Activated T-cell treated with anti-CD3 and anti-CD28 coated beads, Interleukin-2, amount 50 U/mL, for 4 hours (primary cell): Measurements from ENCODE around the gene CCDC32. TPM values are rescaled to one million over a fixed set of nuclear protein-coding genes. Genes with fewer than 3 reads are reported as not detected.

Source experiments
- ATAC-seq, 2 donors: fragments of 200-7000 bp; cut with Tn5 transposase; one replicate each; pipeline ENCODE4 v1.10.0; 2021
- DNase-seq: peaks from one replicate; pipeline ENCODE4 v3.0.0-alpha.2; 2020
- H3K27me3 Mint-ChIP-seq: one replicate; pipeline ENCODE4 v1.8.0; 2021; ENCODE audit warnings: low read depth, mixed read lengths
- H3K36me3 Mint-ChIP-seq: one replicate; pipeline ENCODE4 v1.8.0; 2022; ENCODE audit warnings: mixed read lengths; ENCODE audit not compliant: insufficient read depth
- H3K4me1 Mint-ChIP-seq: one replicate; pipeline ENCODE4 v1.8.0; 2021; ENCODE audit warnings: low read depth, mixed read lengths
- H3K4me3 Mint-ChIP-seq: one replicate; pipeline ENCODE4 v1.8.0; 2021; ENCODE audit warnings: mild to moderate bottlenecking, moderate library complexity, mixed read lengths
- H3K9me3 Mint-ChIP-seq: one replicate; pipeline ENCODE4 v1.8.0; 2021; ENCODE audit warnings: mixed read lengths
- total RNA-seq, 3 donors: library from RNA; stranded (reverse); gene quantifications; one replicate each; pipeline ENCODE4 v1.2.1, GENCODE V29; 2021

The CCDC32 gene
- total RNA-seq, 3 donors from 2014 or later: 29.9 to 33.9 (median 31.0) TPM

- no peak overlapping the region for H3K4me3 Mint-ChIP-seq
- peaks cover 2% of the 10 kb centered on the region for H3K4me1 Mint-ChIP-seq
- H3K36me3 Mint-ChIP-seq: peaks cover 54% of the 10 kb centered on the region
- DNase-seq (no peak), ATAC-seq (no peak)
- no peaks in the 10 kb centered on the region for H3K9me3 Mint-ChIP-seq
- H3K27me3 Mint-ChIP-seq: no peaks in the 10 kb centered on the region
Measured at GRCh38 chr15:40550341-40551037, 14.4 kb downstream of the CCDC32 start.

- no peaks in the 10 kb centered on the region for H3K9me3 Mint-ChIP-seq
- ATAC-seq (no peak), DNase-seq (no peak)
- no peak overlapping the region for H3K4me3 Mint-ChIP-seq
- H3K4me1 Mint-ChIP-seq: peaks cover 2% of the 10 kb centered on the region
- H3K36me3 Mint-ChIP-seq: peaks cover 48% of the 10 kb centered on the region
- H3K27me3 Mint-ChIP-seq: no peaks in the 10 kb centered on the region
Measured at GRCh38 chr15:40549894-40550293, 14.9 kb downstream of the CCDC32 start.

- ATAC-seq: no peak
- no peak overlapping the region for H3K4me3 Mint-ChIP-seq
- DNase-seq: no peak
Measured at GRCh38 chr15:40548610-40549009, 16.2 kb downstream of the CCDC32 start.

GRCh38 chr15:40545457-40545856 lies 19.4 kb downstream of the CCDC32 start:
- no peaks in the 10 kb centered on the region for H3K27me3 Mint-ChIP-seq
- H3K36me3 Mint-ChIP-seq: peaks cover 29% of the 10 kb centered on the region
- peaks cover 3% of the 10 kb centered on the region for H3K4me1 Mint-ChIP-seq
- H3K4me3 Mint-ChIP-seq: no peak overlapping the region
- ATAC-seq (peak in 1 of 2 donors; percentile 28), DNase-seq (no peak)
- H3K9me3 Mint-ChIP-seq: no peaks in the 10 kb centered on the region

More at GRCh38 chr15:40548610-40549009, 16.2 kb downstream of the CCDC32 start:
- H3K27me3 Mint-ChIP-seq: no peaks in the 10 kb centered on the region
- peaks cover 5% of the 10 kb centered on the region for H3K4me1 Mint-ChIP-seq
- peaks cover 39% of the 10 kb centered on the region for H3K36me3 Mint-ChIP-seq
- H3K9me3 Mint-ChIP-seq: no peaks in the 10 kb centered on the region

- DNase-seq: no peak
- Mint-ChIP-seq H3K27me3 (no peaks in the 10 kb centered on the region), H3K9me3 (no peaks in the 10 kb centered on the region), H3K4me1 (peaks cover 3% of the 10 kb centered on the region), H3K4me3 (no peak overlapping the region), H3K36me3 (peaks cover 20% of the 10 kb centered on the region)
- ATAC-seq: no peak
Measured at GRCh38 chr15:40543631-40544294, 21.1 kb downstream of the CCDC32 start.

GRCh38 chr15:40543082-40543481 lies 21.8 kb downstream of the CCDC32 start:
- no peaks in the 10 kb centered on the region for H3K27me3 Mint-ChIP-seq
- ATAC-seq (no peak), DNase-seq (no peak)
- peaks cover 18% of the 10 kb centered on the region for H3K36me3 Mint-ChIP-seq
- H3K9me3 Mint-ChIP-seq: no peaks in the 10 kb centered on the region
- H3K4me1 Mint-ChIP-seq: peaks cover 3% of the 10 kb centered on the region
- H3K4me3 Mint-ChIP-seq: no peak overlapping the region

GRCh38 chr15:40538976-40539375 lies 25.9 kb downstream of the CCDC32 start:
- H3K4me3 Mint-ChIP-seq: no peak overlapping the region
- peaks cover 20% of the 10 kb centered on the region for H3K36me3 Mint-ChIP-seq
- H3K4me1 Mint-ChIP-seq: peaks cover 1% of the 10 kb centered on the region
- ATAC-seq (no peak), DNase-seq (no peak)
- H3K27me3 Mint-ChIP-seq: no peaks in the 10 kb centered on the region
- no peaks in the 10 kb centered on the region for H3K9me3 Mint-ChIP-seq

GRCh38 chr15:40536501-40536900 lies 28.3 kb downstream of the CCDC32 start:
- DNase-seq (no peak), ATAC-seq (no peak)
- Mint-ChIP-seq H3K4me3 (no peak overlapping the region), H3K9me3 (no peaks in the 10 kb centered on the region), H3K27me3 (no peaks in the 10 kb centered on the region), H3K36me3 (peaks cover 23% of the 10 kb centered on the region), H3K4me1 (no peaks in the 10 kb centered on the region)

- Mint-ChIP-seq H3K4me3 (no peak overlapping the region), H3K9me3 (no peaks in the 10 kb centered on the region), H3K27me3 (no peaks in the 10 kb centered on the region)
Measured at GRCh38 chr15:40534371-40534770, 30.5 kb downstream of the CCDC32 start.

GRCh38 chr15:40533763-40534364 lies 31.0 kb downstream of the CCDC32 start:
- no peaks in the 10 kb centered on the region for H3K9me3 Mint-ChIP-seq
- no peaks in the 10 kb centered on the region for H3K27me3 Mint-ChIP-seq
- DNase-seq (no peak), ATAC-seq (no peak)
- no peaks in the 10 kb centered on the region for H3K4me1 Mint-ChIP-seq
- no peak overlapping the region for H3K4me3 Mint-ChIP-seq
- peaks cover 16% of the 10 kb centered on the region for H3K36me3 Mint-ChIP-seq

More at GRCh38 chr15:40534371-40534770, 30.5 kb downstream of the CCDC32 start:
- Mint-ChIP-seq H3K4me1 (no peaks in the 10 kb centered on the region), H3K36me3 (peaks cover 20% of the 10 kb centered on the region)
- ATAC-seq (no peak), DNase-seq (no peak)

GRCh38 chr15:40528801-40529200 lies 36.0 kb downstream of the CCDC32 start:
- DNase-seq (no peak), ATAC-seq (no peak)
- Mint-ChIP-seq H3K4me3 (no peak overlapping the region), H3K27me3 (no peaks in the 10 kb centered on the region), H3K9me3 (no peaks in the 10 kb centered on the region), H3K4me1 (no peaks in the 10 kb centered on the region), H3K36me3 (peaks cover 2% of the 10 kb centered on the region)

GRCh38 chr15:40525855-40526254 lies 39.0 kb downstream of the CCDC32 start:
- Mint-ChIP-seq H3K4me1 (no peaks in the 10 kb centered on the region), H3K36me3 (no peaks in the 10 kb centered on the region), H3K4me3 (no peak overlapping the region), H3K27me3 (no peaks in the 10 kb centered on the region), H3K9me3 (no peaks in the 10 kb centered on the region)
- ATAC-seq (no peak), DNase-seq (no peak)

- H3K27me3 Mint-ChIP-seq: no peaks in the 10 kb centered on the region
- DNase-seq: no peak
- H3K9me3 Mint-ChIP-seq: no peaks in the 10 kb centered on the region
- H3K4me1 Mint-ChIP-seq: peaks cover 3% of the 10 kb centered on the region
- H3K4me3 Mint-ChIP-seq: no peak overlapping the region
- ATAC-seq: no peak
- H3K36me3 Mint-ChIP-seq: no peaks in the 10 kb centered on the region
Measured at GRCh38 chr15:40523611-40524010, 41.2 kb downstream of the CCDC32 start.

- H3K9me3 Mint-ChIP-seq: no peaks in the 10 kb centered on the region
- H3K27me3 Mint-ChIP-seq: peaks cover 24% of the 10 kb centered on the region
- DNase-seq (no peak), ATAC-seq (no peak)
- no peak overlapping the region for H3K4me3 Mint-ChIP-seq
- peaks cover 7% of the 10 kb centered on the region for H3K4me1 Mint-ChIP-seq
- no peaks in the 10 kb centered on the region for H3K36me3 Mint-ChIP-seq
Measured at GRCh38 chr15:40516322-40516721, 48.5 kb downstream of the CCDC32 start.

- no peak for ATAC-seq
- Mint-ChIP-seq H3K27me3 (peaks cover 47% of the 10 kb centered on the region), H3K4me3 (no peak overlapping the region), H3K36me3 (no peaks in the 10 kb centered on the region), H3K9me3 (no peaks in the 10 kb centered on the region), H3K4me1 (peaks cover 14% of the 10 kb centered on the region)
- no peak for DNase-seq
Measured at GRCh38 chr15:40513609-40514008, 51.2 kb downstream of the CCDC32 start.
